Muscle layer of colon (tissue), 2 donors: ENCODE measurements around the gene U2AF2.
"Not testable (repeated sequence)": the region's sequence is repeated elsewhere in the genome, so short reads cannot be mapped to it uniquely, and the experiment has no call there.

Experiments
- H3K27ac ChIP-seq: one replicate; pipeline ENCODE4 v1.7.0; 2013; ENCODE audit warnings: low read depth, mild to moderate bottlenecking, low read length, moderate library complexity
- H3K27me3 ChIP-seq, 2 donors: one replicate each; pipeline ENCODE4 v1.7.0; 2013; ENCODE audit warnings: low read length in 2 of 2, mild to moderate bottlenecking in 2 of 2; ENCODE audit not compliant: insufficient read depth in 2 of 2, control insufficient read depth in 1 of 2
- H3K36me3 ChIP-seq: one replicate; pipeline ENCODE4 v1.7.0; 2013; ENCODE audit warnings: mild to moderate bottlenecking, low read length; ENCODE audit not compliant: insufficient read depth
- H3K4me1 ChIP-seq: one replicate; pipeline ENCODE4 v1.7.0; 2013; ENCODE audit warnings: mild to moderate bottlenecking, low read length; ENCODE audit not compliant: insufficient read depth
- H3K4me3 ChIP-seq, 2 donors: one replicate each; pipeline ENCODE4 v1.7.0; 2013; ENCODE audit warnings: low read length in 2 of 2, low read depth in 1 of 2, mild to moderate bottlenecking in 1 of 2, moderate library complexity in 1 of 2
- H3K9ac ChIP-seq: one replicate; pipeline ENCODE4 v1.7.0; 2013; ENCODE audit warnings: low read length
- H3K9me3 ChIP-seq: one replicate; pipeline ENCODE4 v1.7.0; 2013; ENCODE audit warnings: mild to moderate bottlenecking, low read length
- donor health status: abdominal sarcoma.
- donor health status: Adenocarcinoma of cecum.

The U2AF2 gene

GRCh38 chr19:55717879-55718711, 63.3 kb downstream of the U2AF2 start:
- not testable (repeated sequence) for H3K9ac ChIP-seq, H3K9me3 ChIP-seq, H3K27ac ChIP-seq, H3K36me3 ChIP-seq, H3K4me1 ChIP-seq, H3K4me3 ChIP-seq, H3K27me3 ChIP-seq

DNA sequence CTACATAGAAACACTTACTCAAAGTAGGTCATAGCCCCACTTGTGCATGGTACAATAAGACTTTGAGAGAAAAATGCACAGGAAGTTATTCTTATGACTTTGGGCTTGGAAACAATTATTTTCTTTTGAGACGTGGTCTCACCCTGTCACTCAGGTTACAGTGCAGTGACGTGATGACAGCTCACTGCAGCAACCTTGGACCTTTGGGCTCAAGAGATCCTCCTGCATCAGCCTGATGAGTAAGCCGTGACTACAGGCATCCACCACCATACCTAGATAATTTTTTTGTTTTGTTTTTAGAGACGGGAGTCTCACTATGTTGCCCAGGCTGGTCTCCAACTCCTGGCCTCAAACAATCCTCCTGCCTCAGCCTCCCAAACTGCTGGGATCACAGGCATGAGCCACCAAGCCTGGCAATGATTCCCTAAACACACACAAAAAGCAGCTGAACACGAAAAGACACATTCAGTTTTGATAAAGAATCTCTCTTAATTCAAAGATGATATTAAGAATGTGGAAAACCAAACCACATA, 65.4 kb downstream of the U2AF2 start:
- no peak overlapping the region for H3K9ac ChIP-seq
- H3K4me3 ChIP-seq: no peak overlapping the region
- no peaks in the 10 kb centered on the region for H3K9me3 ChIP-seq
- peaks cover 4 to 7% of the 10 kb centered on the region in 2 donors for H3K27me3 ChIP-seq
- H3K27ac ChIP-seq: no peak overlapping the region
- no peaks in the 10 kb centered on the region for H3K4me1 ChIP-seq
- H3K36me3 ChIP-seq: no peaks in the 10 kb centered on the region

GRCh38 chr19:55720801-55721200, 66.0 kb downstream of the U2AF2 start:
- H3K27me3 ChIP-seq: peaks cover 4 to 7% of the 10 kb centered on the region in 2 donors
- no peaks in the 10 kb centered on the region for H3K36me3 ChIP-seq
- H3K4me1 ChIP-seq: no peaks in the 10 kb centered on the region
- H3K9ac ChIP-seq: no peak overlapping the region
- H3K27ac ChIP-seq: no peak overlapping the region
- H3K9me3 ChIP-seq: no peaks in the 10 kb centered on the region
- no peak overlapping the region for H3K4me3 ChIP-seq

- H3K27me3 ChIP-seq: peaks cover 4 to 7% of the 10 kb centered on the region in 2 donors
- no peaks in the 10 kb centered on the region for H3K9me3 ChIP-seq
- H3K4me1 ChIP-seq: no peaks in the 10 kb centered on the region
- H3K9ac ChIP-seq: no peak overlapping the region
- no peak overlapping the region for H3K27ac ChIP-seq
- H3K4me3 ChIP-seq: no peak overlapping the region
- H3K36me3 ChIP-seq: no peaks in the 10 kb centered on the region
These were observed 68.7 kb downstream of the U2AF2 start for GRCh38 chr19:55723491-55723890.
